HG02973 (cell line): Measurements from ENCODE around the gene SH3D21.

Source experiments
- ATAC-seq: cut with Tn5 transposase; IDR thresholded peaks from one replicate; pipeline ENCODE4 v1.9.1; 2021; ENCODE audit warnings: moderate library complexity; ENCODE audit not compliant: unreplicated experiment

The SH3D21 gene

DNA sequence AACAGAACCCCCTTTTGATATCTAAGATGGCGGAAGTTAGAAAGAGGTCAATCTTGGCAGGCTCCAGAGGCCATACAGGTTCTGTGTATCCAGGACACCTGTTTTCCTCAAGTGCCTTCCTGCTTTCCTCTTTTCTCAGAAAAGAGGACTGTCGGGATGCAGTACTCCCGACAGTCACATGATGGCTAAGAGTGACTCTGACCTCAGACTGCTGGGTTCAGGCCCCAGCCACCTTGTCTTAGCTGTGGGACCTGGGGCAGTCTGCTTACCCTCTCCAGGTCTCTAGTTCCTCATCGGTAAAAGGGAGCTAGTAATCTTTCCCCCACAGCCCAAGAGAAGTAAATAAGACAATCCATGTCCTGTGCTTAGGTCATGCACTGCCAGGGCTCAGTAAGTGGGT is 49.6 kb downstream of the SH3D21 start:
- no peak for ATAC-seq

DNA sequence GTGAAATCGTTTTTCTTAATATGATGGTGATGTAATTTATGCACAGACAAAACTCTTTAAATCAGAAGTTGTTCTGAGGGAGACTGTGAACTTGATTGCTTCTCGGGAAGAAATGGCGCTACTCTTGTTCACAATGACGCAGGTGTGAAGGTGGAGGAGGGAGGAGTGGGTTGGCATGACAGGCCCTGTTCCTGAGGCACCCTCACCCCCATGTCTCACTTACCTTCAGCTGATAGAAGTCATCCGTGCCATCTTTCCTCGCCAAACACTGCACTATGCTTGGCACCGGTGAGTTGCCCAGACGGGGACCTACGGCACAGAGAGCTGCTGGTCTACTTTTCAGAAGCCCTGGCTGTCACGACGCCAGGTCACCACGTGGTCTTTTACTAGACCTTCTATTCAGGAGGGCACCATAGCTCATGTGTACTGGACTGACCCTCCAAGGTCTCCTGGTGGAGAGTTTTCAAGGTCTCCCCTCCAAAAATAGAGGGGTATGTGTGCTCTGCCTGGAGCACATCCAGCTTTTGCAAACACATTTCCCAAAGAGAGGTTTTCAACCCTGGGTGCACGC is 52.4 kb downstream of the SH3D21 start:
- ATAC-seq: no peak

DNA sequence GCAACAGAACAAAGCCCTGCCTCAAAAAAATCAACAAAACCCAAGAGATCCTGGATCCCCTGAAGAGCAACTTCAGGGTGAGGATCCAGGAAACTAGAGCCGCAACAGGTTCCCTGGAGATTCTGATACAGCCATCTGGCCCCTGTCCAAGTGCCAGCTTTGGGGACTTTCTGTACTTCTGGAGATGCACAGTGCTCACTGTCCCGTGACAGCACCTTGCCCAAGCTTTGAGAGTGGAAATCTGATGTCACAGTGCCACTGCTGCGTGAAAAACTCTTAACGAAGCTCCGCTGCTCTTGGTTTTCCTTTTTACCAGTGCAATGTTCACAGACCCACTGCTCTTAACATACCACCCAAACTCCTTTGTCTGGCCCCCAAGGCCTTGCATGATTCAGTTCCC is 53.2 kb downstream of the SH3D21 start:
- ATAC-seq: no peak

DNA sequence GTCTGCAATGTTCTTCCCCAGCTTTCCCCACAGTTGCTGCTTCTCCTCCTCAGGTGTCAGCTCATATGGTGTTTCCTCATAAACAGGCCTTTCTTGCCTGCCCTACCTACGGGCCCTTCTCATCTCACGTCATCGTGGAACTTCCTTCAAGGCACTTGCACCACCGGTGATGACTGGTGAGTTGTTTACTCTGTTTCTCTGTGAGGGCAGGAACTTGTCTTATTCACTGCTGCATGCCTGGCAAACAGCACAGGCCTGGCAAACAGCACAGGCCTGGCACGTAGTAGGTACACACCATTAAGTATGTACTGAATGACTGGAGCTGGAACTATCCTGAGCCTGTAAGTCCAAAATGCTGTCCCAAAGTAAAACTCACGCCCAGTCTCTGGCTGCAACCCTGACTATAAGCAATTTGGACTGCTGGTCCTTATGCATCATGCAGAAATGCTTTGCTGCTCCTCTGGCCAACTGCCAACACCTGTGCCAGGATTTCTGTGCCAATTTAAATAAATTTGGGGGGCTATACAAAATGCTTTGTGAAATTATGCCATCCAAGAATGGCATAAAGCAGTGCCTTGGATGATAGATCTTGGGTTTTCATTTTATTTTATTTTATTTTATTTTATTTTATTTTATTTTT is 53.9 kb downstream of the SH3D21 start:
- ATAC-seq: no peak

DNA sequence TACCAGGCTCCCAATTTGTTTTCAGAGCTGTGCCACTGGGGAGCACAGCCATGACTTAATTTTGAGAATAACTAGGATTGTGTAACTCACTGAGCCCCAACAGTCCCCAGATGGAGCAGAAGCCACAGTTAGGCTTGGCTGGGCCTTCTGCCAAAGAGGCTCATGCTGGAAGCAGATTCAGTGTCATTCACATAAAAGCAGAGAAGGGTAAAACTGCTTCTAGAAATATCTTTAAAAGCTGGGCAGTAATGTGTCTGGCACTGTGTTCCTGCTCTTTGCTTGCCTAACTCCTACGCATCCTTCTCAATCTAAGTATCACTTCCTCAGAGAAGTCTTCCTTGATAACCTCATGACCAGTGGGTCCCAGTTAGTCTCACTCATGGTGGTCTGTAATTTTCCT is 59.2 kb downstream of the SH3D21 start:
- no peak for ATAC-seq

DNA sequence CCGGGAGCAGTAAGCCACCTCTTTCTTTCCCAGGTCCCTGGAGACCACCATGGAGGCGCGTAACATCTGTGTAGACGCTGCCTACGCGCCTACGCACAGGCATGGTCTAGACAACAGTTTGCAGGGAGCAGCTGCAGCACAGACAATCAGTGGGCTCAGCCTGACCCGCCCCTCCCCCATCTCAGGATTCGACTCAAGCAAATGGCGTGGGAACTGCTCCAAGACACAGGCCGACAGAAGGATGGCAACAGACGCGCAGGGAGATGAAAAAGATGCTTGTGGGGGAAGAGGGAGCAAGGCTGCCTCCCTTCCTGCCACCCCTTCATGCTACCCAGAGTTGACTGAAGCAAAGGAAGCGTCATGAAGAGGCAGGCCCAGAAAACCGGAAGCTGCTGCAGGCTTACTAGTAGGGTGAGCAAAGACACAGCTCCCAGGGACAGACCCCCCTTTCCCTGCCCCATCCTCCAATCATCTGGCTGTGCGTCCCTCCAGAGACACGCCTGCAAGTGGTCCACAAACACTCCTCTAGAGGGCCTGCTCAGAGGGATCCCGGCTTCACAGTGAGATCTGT is 60.0 kb downstream of the SH3D21 start:
- ATAC-seq: no peak

DNA sequence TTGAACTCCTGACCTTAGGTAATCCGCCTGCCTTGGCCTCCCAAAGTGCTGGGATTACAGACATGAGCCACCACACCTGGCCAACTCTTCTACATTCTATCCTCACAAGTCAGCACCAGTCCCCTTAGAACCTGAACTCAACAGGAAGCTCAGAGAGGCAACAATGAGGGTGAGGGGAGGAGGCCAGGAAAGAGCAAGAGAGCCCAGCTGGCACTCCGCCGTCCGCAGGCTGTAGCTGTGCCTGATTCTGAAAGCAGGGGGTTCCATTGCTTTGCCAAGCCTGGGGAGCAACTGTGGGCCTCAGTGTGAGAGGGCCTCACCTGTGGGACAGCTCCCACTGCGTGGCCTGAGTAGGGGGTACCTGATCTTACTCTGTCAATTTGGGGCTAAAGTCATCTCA is 60.9 kb downstream of the SH3D21 start:
- no peak for ATAC-seq

DNA sequence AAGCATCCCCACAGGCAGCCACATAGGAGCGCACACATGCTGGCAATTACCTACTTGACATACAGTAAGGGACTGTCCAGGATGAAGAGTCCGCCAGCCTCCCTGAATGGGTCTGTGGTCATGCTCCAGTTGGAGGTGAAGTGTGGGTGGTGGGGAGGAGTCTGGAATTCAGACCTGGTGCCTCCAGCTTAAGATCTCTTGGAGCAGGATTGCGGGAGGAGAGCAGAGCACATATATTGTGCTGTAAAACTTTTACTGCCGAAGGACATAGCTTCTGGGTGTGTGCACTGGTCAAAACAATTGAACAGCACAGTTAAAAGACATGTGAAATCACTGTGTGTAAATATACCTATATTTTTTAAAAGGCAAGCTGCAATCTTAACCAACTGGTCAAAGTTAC is 61.6 kb downstream of the SH3D21 start:
- no peak for ATAC-seq

DNA sequence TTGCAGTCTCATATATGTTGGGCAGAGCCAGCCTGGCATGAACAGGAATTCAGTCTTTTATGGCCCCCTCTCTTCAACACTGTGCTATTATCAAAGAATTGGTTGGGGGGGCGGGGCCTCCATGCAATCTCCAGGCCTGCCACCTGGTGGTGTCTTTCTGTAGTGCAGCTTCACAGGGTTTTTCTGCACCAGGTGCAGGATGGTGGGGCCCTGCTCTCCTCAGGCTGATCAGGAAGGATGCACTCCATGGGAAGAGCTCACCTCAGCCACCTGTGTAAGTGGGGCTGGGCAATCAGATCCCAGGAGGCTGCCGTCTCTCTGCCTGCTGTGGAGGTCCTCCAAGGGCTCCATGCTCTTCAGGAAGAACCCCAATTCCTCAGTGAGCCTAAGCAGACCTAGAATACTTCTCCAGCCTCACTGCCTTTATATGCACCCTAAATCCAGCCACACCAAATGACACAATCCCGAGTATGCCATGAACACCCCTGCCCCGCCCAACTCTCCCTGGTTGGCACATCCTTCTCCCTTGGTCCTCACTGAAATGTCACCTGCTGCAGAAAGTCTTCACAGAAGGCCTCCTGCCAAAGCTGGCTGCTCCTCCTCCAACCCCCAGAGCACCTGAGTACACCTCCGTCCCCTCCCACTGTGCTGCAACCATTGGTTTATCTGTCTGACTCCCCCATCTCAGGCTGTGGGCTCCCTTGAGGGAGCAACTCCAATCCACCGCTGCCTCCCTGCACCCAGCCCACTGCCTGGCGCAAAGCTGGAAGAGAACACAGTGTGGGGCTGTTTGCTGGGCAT is 63.1 kb downstream of the SH3D21 start:
- no peak for ATAC-seq
